ENCODE measurements around the gene ICAM3. TPM values are rescaled to one million over a fixed set of nuclear protein-coding genes. Genes with fewer than 3 reads are reported as not detected.

Gene ICAM3
- total and polyA plus RNA-seq, 2 of the 4 experiments (the other 2 are of a cell fraction) = 6.6 to 11.7 TPM

DNA sequence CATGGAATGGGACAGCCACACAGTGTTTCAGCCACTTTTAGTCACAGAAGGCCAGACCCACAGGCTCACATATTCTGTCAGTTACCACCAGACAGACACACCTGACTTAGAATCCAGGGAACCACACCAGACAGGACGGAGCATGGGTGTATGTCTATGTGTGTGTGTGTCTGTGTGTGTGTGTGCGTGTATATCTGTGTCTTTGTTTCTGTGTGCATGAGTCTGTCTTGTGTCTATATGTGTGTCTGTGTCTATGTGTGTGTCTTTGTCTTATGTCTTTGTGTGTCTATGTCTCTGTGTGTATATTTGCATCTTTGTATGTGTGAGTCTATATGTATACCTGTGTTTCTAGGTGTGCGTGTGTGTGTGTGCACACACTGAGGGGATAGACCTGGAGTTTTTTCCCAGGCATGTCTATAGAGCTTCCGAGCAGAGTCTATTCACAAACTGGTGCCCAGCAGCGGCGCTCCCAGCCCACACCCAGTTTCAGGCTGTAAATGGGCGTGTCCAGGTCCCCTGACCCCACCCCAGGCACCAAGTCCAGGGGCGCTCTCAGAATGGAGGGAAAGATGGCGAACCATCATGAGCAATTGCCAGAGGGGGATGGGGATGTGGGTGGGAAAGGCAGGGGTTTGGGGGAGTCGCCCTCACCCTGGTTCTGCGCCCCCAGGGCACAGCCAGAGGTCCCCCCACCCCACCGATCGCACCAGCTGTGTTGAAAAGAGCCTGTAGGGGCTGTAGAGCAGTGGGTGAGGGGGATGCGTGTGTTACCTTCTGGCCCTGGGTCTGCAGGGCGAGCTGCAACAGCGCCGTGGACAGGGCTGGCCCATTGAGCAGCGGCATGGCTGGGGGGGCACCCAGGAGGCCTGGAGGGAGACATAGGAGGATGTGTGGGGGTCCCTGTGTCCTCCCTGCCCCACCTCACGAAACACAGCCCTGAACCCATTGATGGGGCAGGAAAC is 17.3 kb downstream of the ICAM3 start (continued):
- TF ChIP-seq RFX5 (IDR thresholded peaks at IDR 0.05; ENCODE audit: low read depth, low read length) = no peak

DNA sequence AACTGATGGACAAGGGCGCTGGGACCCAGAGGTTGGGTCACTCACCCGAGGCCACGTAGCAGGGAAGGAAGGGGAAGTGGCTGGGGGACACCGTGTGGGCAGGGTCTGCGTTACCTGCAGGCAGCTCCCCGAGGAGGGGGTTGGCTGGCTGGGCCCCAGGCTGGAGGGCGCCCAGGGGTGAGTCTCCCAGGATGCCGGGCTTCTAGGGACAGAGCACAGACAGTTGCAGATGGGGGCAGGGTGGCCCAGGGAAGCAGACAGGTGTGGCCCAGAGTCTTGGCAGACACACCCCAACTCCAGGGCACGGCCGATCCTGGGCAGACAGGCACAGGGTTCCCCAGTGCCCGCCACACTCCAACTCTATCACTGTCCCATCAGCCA is 18.0 kb downstream of the ICAM3 start:
- Histone ChIP-seq H4K5ac (ENCODE audit: low read depth, low read length) (no peak overlapping the region), H2BK20ac (ENCODE audit: low read depth, low read length) (no peak overlapping the region), H2BK120ac (ENCODE audit: low read depth, low read length) (no peak overlapping the region), H3K14ac (replicated peaks; ENCODE audit: low read depth, low read length) (no peak overlapping the region), H3K79me1 (ENCODE audit: low read depth in 1 of 2, low read length in 2 of 2) (peaks cover 8 to 11% of the 10 kb centered on the region in 2 experiments; a peak in 3 of 4 replicates), H3K4me2 (ENCODE audit: low read depth, low read length) (no peak overlapping the region), H3K4me1 (ENCODE audit: control insufficient read depth, insufficient read depth, low read length) (no peaks in the 10 kb centered on the region), H4K8ac (ENCODE audit: low read depth in 2 of 2, low read length in 2 of 2) (no peak overlapping the region), H2AK5ac (ENCODE audit: low read depth, low read length) (no peak overlapping the region), H3K9me3 (ENCODE audit: control insufficient read depth, insufficient read depth, low read length) (no peaks in the 10 kb centered on the region), H2AFZ (replicated peaks; ENCODE audit: low read length, poor library complexity) (no peak overlapping the region), H4K91ac (ENCODE audit: insufficient read depth, low read depth, low read length) (no peak overlapping the region), H3K4ac (ENCODE audit: low read depth, low read length) (no peak overlapping the region), H4K20me1 (ENCODE audit: insufficient read depth, low read length) (peaks cover 9% of the 10 kb centered on the region; the same call in 1 of the 2 replicates), H3K18ac (ENCODE audit: low read depth, low read length) (no peak overlapping the region), H2BK15ac (ENCODE audit: low read depth, low read length) (no peak overlapping the region), H3K9me1 (ENCODE audit: insufficient read depth, low read length) (no peaks in the 10 kb centered on the region), H3K9ac (ENCODE audit: low read depth, low read length) (no peak overlapping the region), H2BK5ac (ENCODE audit: low read depth, low read length, poor library complexity, severe bottlenecking) (no peak overlapping the region), H3K4me3 (ENCODE audit: insufficient read depth, low read depth, low read length) (no peak overlapping the region), H3K27ac (ENCODE audit: insufficient read depth, low read length) (no peak overlapping the region), H3K36me3 (ENCODE audit: control insufficient read depth, insufficient read depth, low read length) (peaks cover 70% of the 10 kb centered on the region), H2AK9ac (replicated peaks; ENCODE audit: low read depth, low read length, poor library complexity) (no peak overlapping the region), H3K23ac (ENCODE audit: low read depth, low read length) (no peak overlapping the region), H3K27me3 (ENCODE audit: control insufficient read depth, insufficient read depth, low read length) (no peaks in the 10 kb centered on the region), H3K56ac (ENCODE audit: extremely low read depth, insufficient read depth, low read length) (no peak overlapping the region)
- in situ Hi-C loops (cut with MboI; ENCODE audit: low sequenced_read_pairs) = no loop called here
- 94% methylated on average over 5 of the region's 11 CpGs; no CpG with 5 or more reads in 1 of the 2 experiments for WGBS, 2 experiments (ENCODE audit: extremely low coverage in 2 of 2, insufficient read length in 1 of 2)
- CTCF ChIA-PET = no interaction called here
- intact Hi-C loops (cut with micrococcal nuclease) = no loop called here
- ATAC-seq (ENCODE audit: low read depth) (no peak), DNase-seq (no peak)
- POLR2A ChIA-PET (ENCODE audit: unreplicated experiment) = interaction anchor here (0.6 kb wide), 1 partner anchor 1766 kb away, joined by 20 read pairs; no protein-coding TSS in a partner anchor
- dilution Hi-C loops (cut with HindIII; ENCODE audit: low sequenced_read_pairs, unreplicated experiment) = no loop called here
- BruUV-seq (replicated peaks) = no TSS peak
- TF ChIP-seq MXI1 (IDR thresholded peaks at IDR 0.05; ENCODE audit: borderline replicate concordance, low read depth, low read length) = no peak
- TF ChIP-seq, protein P1, sequence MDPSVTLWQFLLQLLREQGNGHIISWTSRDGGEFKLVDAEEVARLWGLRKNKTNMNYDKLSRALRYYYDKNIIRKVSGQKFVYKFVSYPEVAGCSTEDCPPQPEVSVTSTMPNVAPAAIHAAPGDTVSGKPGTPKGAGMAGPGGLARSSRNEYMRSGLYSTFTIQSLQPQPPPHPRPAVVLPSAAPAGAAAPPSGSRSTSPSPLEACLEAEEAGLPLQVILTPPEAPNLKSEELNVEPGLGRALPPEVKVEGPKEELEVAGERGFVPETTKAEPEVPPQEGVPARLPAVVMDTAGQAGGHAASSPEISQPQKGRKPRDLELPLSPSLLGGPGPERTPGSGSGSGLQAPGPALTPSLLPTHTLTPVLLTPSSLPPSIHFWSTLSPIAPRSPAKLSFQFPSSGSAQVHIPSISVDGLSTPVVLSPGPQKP (IDR thresholded peaks at IDR 0.05; ENCODE audit: borderline replicate concordance, low read depth, low read length) = no peak
- no peak for TF ChIP-seq FOS (IDR thresholded peaks at IDR 0.05; ENCODE audit: low read depth, low read length)
- TF ChIP-seq MAFK (IDR thresholded peaks at IDR 0.05; ENCODE audit: low read depth, low read length) = no peak
- no peak for TF ChIP-seq NFE2L2 (IDR thresholded peaks at IDR 0.05; ENCODE audit: low read depth, low read length)
- TF ChIP-seq RCOR1 (IDR thresholded peaks at IDR 0.05; ENCODE audit: insufficient replicate concordance, low read length) = no peak
- TF ChIP-seq CEBPB (IDR thresholded peaks at IDR 0.05; ENCODE audit: low read depth, low read length) = no peak
- TF ChIP-seq SMC3 (IDR thresholded peaks at IDR 0.05; ENCODE audit: low read depth, low read length) = no peak
- TF ChIP-seq, protein P2, sequence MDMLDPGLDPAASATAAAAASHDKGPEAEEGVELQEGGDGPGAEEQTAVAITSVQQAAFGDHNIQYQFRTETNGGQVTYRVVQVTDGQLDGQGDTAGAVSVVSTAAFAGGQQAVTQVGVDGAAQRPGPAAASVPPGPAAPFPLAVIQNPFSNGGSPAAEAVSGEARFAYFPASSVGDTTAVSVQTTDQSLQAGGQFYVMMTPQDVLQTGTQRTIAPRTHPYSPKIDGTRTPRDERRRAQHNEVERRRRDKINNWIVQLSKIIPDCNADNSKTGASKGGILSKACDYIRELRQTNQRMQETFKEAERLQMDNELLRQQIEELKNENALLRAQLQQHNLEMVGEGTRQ (IDR thresholded peaks at IDR 0.05; ENCODE audit: low read depth, low read length) = no peak
- TF ChIP-seq, protein P3, sequence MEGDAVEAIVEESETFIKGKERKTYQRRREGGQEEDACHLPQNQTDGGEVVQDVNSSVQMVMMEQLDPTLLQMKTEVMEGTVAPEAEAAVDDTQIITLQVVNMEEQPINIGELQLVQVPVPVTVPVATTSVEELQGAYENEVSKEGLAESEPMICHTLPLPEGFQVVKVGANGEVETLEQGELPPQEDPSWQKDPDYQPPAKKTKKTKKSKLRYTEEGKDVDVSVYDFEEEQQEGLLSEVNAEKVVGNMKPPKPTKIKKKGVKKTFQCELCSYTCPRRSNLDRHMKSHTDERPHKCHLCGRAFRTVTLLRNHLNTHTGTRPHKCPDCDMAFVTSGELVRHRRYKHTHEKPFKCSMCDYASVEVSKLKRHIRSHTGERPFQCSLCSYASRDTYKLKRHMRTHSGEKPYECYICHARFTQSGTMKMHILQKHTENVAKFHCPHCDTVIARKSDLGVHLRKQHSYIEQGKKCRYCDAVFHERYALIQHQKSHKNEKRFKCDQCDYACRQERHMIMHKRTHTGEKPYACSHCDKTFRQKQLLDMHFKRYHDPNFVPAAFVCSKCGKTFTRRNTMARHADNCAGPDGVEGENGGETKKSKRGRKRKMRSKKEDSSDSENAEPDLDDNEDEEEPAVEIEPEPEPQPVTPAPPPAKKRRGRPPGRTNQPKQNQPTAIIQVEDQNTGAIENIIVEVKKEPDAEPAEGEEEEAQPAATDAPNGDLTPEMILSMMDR (conservative IDR thresholded peaks at IDR 0.05; ENCODE audit: low read depth, low read length) = no peak
- no peak for TF ChIP-seq RAD21 (IDR thresholded peaks at IDR 0.05; ENCODE audit: low read length)
